Mesothelial cell of epicardium (in vitro differentiated cells): ENCODE measurements around the gene PEX11G. TPM values are rescaled to one million over a fixed set of nuclear protein-coding genes. Genes with fewer than 3 reads are reported as not detected.

Experiments used
- DNase-seq, 2 experiments: peaks; one replicate each; pipeline ENCODE4 v3.0.0; 2021; ENCODE audit warnings: low spot score in 2 of 2; ENCODE audit not compliant: unreplicated experiment in 2 of 2
- H3K27ac Mint-ChIP-seq: 2 replicates; pipeline ENCODE4 v1.8.0; 2021; ENCODE audit warnings: mixed read lengths
- H3K27me3 Mint-ChIP-seq: 2 replicates; pipeline ENCODE4 v1.8.0; 2021; ENCODE audit warnings: low read depth, mixed read lengths
- H3K36me3 Mint-ChIP-seq: 2 replicates; pipeline ENCODE4 v1.8.0; 2021; ENCODE audit warnings: mixed read lengths
- H3K4me1 Mint-ChIP-seq: 2 replicates; pipeline ENCODE4 v1.8.0; 2021; ENCODE audit warnings: mixed read lengths
- H3K4me3 Mint-ChIP-seq: 2 replicates; pipeline ENCODE4 v1.8.0; 2021; ENCODE audit warnings: mild to moderate bottlenecking, moderate library complexity, mixed read lengths
- H3K9me3 Mint-ChIP-seq: 2 replicates; pipeline ENCODE4 v1.8.0; 2021; ENCODE audit warnings: mixed read lengths
- CTCF ChIP-seq: fragments of 200-600 bp; sonication (generic); IDR thresholded peaks from one replicate; pipeline ENCODE4 v1.5.0; 2021; ENCODE audit warnings: antibody characterized with exemption; ENCODE audit not compliant: unreplicated experiment
- total RNA-seq: library from RNA; stranded (reverse); gene quantifications from 3 replicates; pipeline ENCODE4 v1.2.1, GENCODE V29; 2021

PEX11G gene
- total RNA-seq, 1 donor from 2014 or later: 7.0 TPM

- no peak for TF ChIP-seq CTCF
- Mint-ChIP-seq H3K4me3 (no peak overlapping the region), H3K9me3 (peaks cover 6% of the 10 kb centered on the region), H3K4me1 (no peaks in the 10 kb centered on the region), H3K27ac (no peak overlapping the region), H3K27me3 (no peaks in the 10 kb centered on the region), H3K36me3 (peaks cover 48% of the 10 kb centered on the region)
- DNase-seq: no peak
These were observed 43.7 kb downstream of the PEX11G start for GRCh38 chr19:7445104-7445503.

GRCh38 chr19:7444042-7444441 lies 44.8 kb downstream of the PEX11G start:
- Mint-ChIP-seq H3K36me3 (peaks cover 37% of the 10 kb centered on the region), H3K27me3 (no peaks in the 10 kb centered on the region), H3K27ac (no peak overlapping the region), H3K4me1 (no peaks in the 10 kb centered on the region), H3K9me3 (peaks cover 4% of the 10 kb centered on the region), H3K4me3 (no peak overlapping the region)
- no peak for TF ChIP-seq CTCF
- DNase-seq: no peak

- Mint-ChIP-seq H3K4me1 (no peaks in the 10 kb centered on the region), H3K27ac (peak overlapping the region; percentile 16), H3K9me3 (no peaks in the 10 kb centered on the region), H3K27me3 (no peaks in the 10 kb centered on the region), H3K4me3 (no peak overlapping the region), H3K36me3 (peaks cover 22% of the 10 kb centered on the region)
- DNase-seq: no peak
- no peak for TF ChIP-seq CTCF
These were observed 46.4 kb downstream of the PEX11G start for GRCh38 chr19:7442423-7442822.

- H3K9me3 Mint-ChIP-seq: no peaks in the 10 kb centered on the region
- H3K27me3 Mint-ChIP-seq: no peaks in the 10 kb centered on the region
- H3K27ac Mint-ChIP-seq: no peak overlapping the region
- no peaks in the 10 kb centered on the region for H3K4me1 Mint-ChIP-seq
- no peak for TF ChIP-seq CTCF
- no peak for DNase-seq
- peaks cover 18% of the 10 kb centered on the region for H3K36me3 Mint-ChIP-seq
- H3K4me3 Mint-ChIP-seq: no peak overlapping the region
These were observed 47.2 kb downstream of the PEX11G start for GRCh38 chr19:7441468-7442146.

GRCh38 chr19:7440188-7440975 lies 48.5 kb downstream of the PEX11G start:
- H3K4me1 Mint-ChIP-seq: no peaks in the 10 kb centered on the region
- TF ChIP-seq CTCF: no peak
- peaks cover 18% of the 10 kb centered on the region for H3K36me3 Mint-ChIP-seq
- no peaks in the 10 kb centered on the region for H3K9me3 Mint-ChIP-seq
- no peak overlapping the region for H3K27ac Mint-ChIP-seq
- H3K27me3 Mint-ChIP-seq: no peaks in the 10 kb centered on the region
- DNase-seq: no peak
- H3K4me3 Mint-ChIP-seq: no peak overlapping the region
